ENCODE measurements around the gene MINDY1. TPM values are rescaled to one million over a fixed set of nuclear protein-coding genes. Genes with fewer than 3 reads are reported as not detected.

The MINDY1 gene
- total and polyA plus RNA-seq, 10 of the 15 experiments (the other 5 are each of a cell fraction or from before 2014, with no cell fraction given): 0.48 to 8.8 (median 5.0) TPM

GRCh38 chr1:151008244-151009205 is 1.8 kb upstream of the MINDY1 start, which contains the start of gene PRUNE1 (continued):
- TF ChIP-seq ELK1 (IDR thresholded peaks at IDR 0.05; ENCODE audit: low read depth, low read length) (no peak), CEBPB (IDR thresholded peaks at IDR 0.05; ENCODE audit: borderline replicate concordance in 1 of 2, low read depth in 2 of 2, low read length in 2 of 2) (no peak), SKIL (IDR thresholded peaks at IDR 0.05; ENCODE audit: low read depth, poor library complexity, severe bottlenecking) (peak; percentile 27), ATF7 (IDR thresholded peaks at IDR 0.05; ENCODE audit: low read depth) (no peak), PRDM15 (CRISPR knock-in tag; IDR thresholded peaks at IDR 0.05) (no peak), SP1 (IDR thresholded peaks at IDR 0.05; ENCODE audit: low read depth, low read length) (peak; percentile 89), EED (IDR thresholded peaks at IDR 0.05; ENCODE audit: low read depth) (peak; percentile 9; the same call in 1 of the 2 replicates), ZSCAN29 (IDR thresholded peaks at IDR 0.05) (no peak), NFIC (IDR thresholded peaks at IDR 0.05; ENCODE audit: low read depth, low read length) (no peak), GATAD2B (conservative IDR thresholded peaks at IDR 0.05; ENCODE audit: low read depth) (peak; percentile 32; the same call in 1 of the 2 replicates), HDAC2 (IDR thresholded peaks at IDR 0.05) (no peak), HDGF (IDR thresholded peaks at IDR 0.05) (peak; percentile 90), FOXK2 (IDR thresholded peaks at IDR 0.05) (no peak), CREB1 (IDR thresholded peaks at IDR 0.05; ENCODE audit: low read depth) (peak; percentile 91), NBN (IDR thresholded peaks at IDR 0.05) (peak; percentile 89), ZNF592 (IDR thresholded peaks at IDR 0.05) (no peak), ESRRA (IDR thresholded peaks at IDR 0.05; ENCODE audit: low read length) (no peak), ZNF384 (IDR thresholded peaks at IDR 0.05; ENCODE audit: borderline replicate concordance, low read depth, low read length) (no peak), TCF7 (IDR thresholded peaks at IDR 0.05; ENCODE audit: borderline replicate concordance) (no peak), CHD1 (IDR thresholded peaks at IDR 0.05; ENCODE audit: low read depth, low read length) (0 out of 2 replicates have a peak, but pooled peaks have one; percentile 29)
